PC-3 (cell line): ENCODE measurements around the gene GNPTG. TPM values are rescaled to one million over a fixed set of nuclear protein-coding genes. Genes with fewer than 3 reads are reported as not detected.

ENCODE experiments used
- ATAC-seq: fragments of 200-7000 bp; cut with Tn5 transposase; 2 replicates; pipeline ENCODE4 v1.9.1; 2020; ENCODE audit warnings: mild to moderate bottlenecking, moderate library complexity
- BruUV-seq: library from RNA; stranded (reverse); fragments of 400-500 nt; replicated peaks from 2 replicates; lab custom pipeline; 2021; lab: Mats Ljungman, UMichigan
- CTCF ChIA-PET: fragments of 300-600 bp; sonication (Branson Sonifier 250); formaldehyde crosslinking; loops from one replicate; lab custom pipeline; 2022; ENCODE audit warnings: antibody characterized with exemption; lab: Charles Lee
- POLR2A ChIA-PET: fragments of 300-600 bp; sonication (Branson Sonifier 250); formaldehyde crosslinking; loops from one replicate; lab custom pipeline; 2022; ENCODE audit warnings: antibody characterized with exemption; ENCODE audit not compliant: unreplicated experiment; lab: Charles Lee
- DNase-seq: peaks from one replicate; pipeline ENCODE4 v3.0.0-alpha.2; 2015
- H2AFZ ChIP-seq: fragments of 300-600 bp; sonication (generic); 2 replicates; pipeline ENCODE4 v1.6.0; 2016; ENCODE audit warnings: antibody characterized with exemption, low read length
- H3F3A ChIP-seq: fragments of 300-600 bp; sonication (generic); one replicate; pipeline ENCODE4 v1.6.0; 2017; ENCODE audit warnings: antibody characterized with exemption, low read length, control low read depth, mild to moderate bottlenecking; ENCODE audit not compliant: unreplicated experiment
- H3K27ac ChIP-seq: fragments of 300-600 bp; sonication (generic); 2 replicates; pipeline ENCODE4 v1.5.1; 2016; ENCODE audit warnings: mild to moderate bottlenecking, low read length
- H3K27me3 ChIP-seq: fragments of 300-600 bp; sonication (generic); 2 replicates; pipeline ENCODE4 v1.6.1; 2016; ENCODE audit warnings: low read length, mixed read lengths
- H3K36me3 ChIP-seq: fragments of 300-600 bp; sonication (generic); 2 replicates; pipeline ENCODE4 v1.6.1; 2016; ENCODE audit warnings: low read depth, mixed run types, low read length, mixed read lengths
- H3K4me1 ChIP-seq: fragments of 300-600 bp; sonication (generic); 2 replicates; pipeline ENCODE4 v1.5.1; 2016; ENCODE audit warnings: low read length; ENCODE audit not compliant: insufficient read depth
- H3K4me2 ChIP-seq: fragments of 300-600 bp; sonication (generic); 2 replicates; pipeline ENCODE4 v1.6.0; 2016; ENCODE audit warnings: low read length
- H3K4me3 ChIP-seq: fragments of 300-600 bp; sonication (generic); 2 replicates; pipeline ENCODE4 v1.5.1; 2016; ENCODE audit warnings: mild to moderate bottlenecking, low read length, mixed read lengths
- H3K79me2 ChIP-seq: fragments of 300-600 bp; sonication (generic); 2 replicates; pipeline ENCODE4 v1.6.1; 2017; ENCODE audit warnings: low read length, mixed read lengths
- H3K9ac ChIP-seq: fragments of 300-600 bp; sonication (generic); 2 replicates; pipeline ENCODE4 v1.6.0; 2016; ENCODE audit warnings: mild to moderate bottlenecking, low read length
- H3K9me2 ChIP-seq: fragments of 300-600 bp; sonication (generic); replicated peaks from 2 replicates; pipeline ENCODE4 v1.6.1; 2016; ENCODE audit warnings: mixed run types, low read length, mixed read lengths
- H3K9me3 ChIP-seq: fragments of 300-600 bp; sonication (generic); 2 replicates; pipeline ENCODE4 v1.6.1; 2016; ENCODE audit warnings: low read length, mixed read lengths
- H4K20me1 ChIP-seq: fragments of 300-600 bp; sonication (generic); 2 replicates; pipeline ENCODE4 v1.6.1; 2016; ENCODE audit warnings: low read length, mixed read lengths
- CTCF ChIP-seq: fragments of 300-600 bp; sonication (generic); conservative IDR thresholded peaks from 2 replicates; pipeline ENCODE4 v1.5.1; 2017; ENCODE audit warnings: antibody characterized with exemption, low read depth, mild to moderate bottlenecking, low read length
- EZH2 ChIP-seq: fragments of 300-600 bp; sonication (generic); IDR thresholded peaks from one replicate; pipeline ENCODE4 v1.6.1; 2017; ENCODE audit warnings: antibody characterized with exemption, mild to moderate bottlenecking, low read length; ENCODE audit not compliant: unreplicated experiment
- EZH2phosphoT487 ChIP-seq: fragments of 300-600 bp; sonication (generic); IDR thresholded peaks from 2 replicates; pipeline ENCODE4 v1.6.1; 2018; ENCODE audit warnings: mild to moderate bottlenecking, antibody characterized with exemption, low read length, borderline replicate concordance
- intact Hi-C: fragments of 100-400 bp; cut with micrococcal nuclease; formaldehyde crosslinking; loops from 2 replicates; pipeline ENCODE4 v1.9.0; 2023
- total RNA-seq: library from RNA; depleted of rRNA; stranded (reverse); fragments of >200 nt; gene quantifications from 2 replicates; pipeline ENCODE4 v1.2.3, GENCODE V29; 2014

Gene GNPTG
- total RNA-seq, 1 experiment from 2014 or later: 36.3 TPM

GRCh38 chr16:1345651-1346421 lies 5.9 kb upstream of the GNPTG start:
- CTCF ChIA-PET: no interaction called here
- Histone ChIP-seq H3F3A (no peaks in the 10 kb centered on the region), H3K9me2 (no peaks in the 10 kb centered on the region), H4K20me1 (no peaks in the 10 kb centered on the region), H3K4me2 (no peak overlapping the region), H3K79me2 (peaks cover 4% of the 10 kb centered on the region), H2AFZ (no peak overlapping the region), H3K36me3 (no peaks in the 10 kb centered on the region), H3K27ac (no peak overlapping the region), H3K9me3 (no peaks in the 10 kb centered on the region), H3K9ac (no peak overlapping the region), H3K27me3 (no peaks in the 10 kb centered on the region), H3K4me3 (no peak overlapping the region), H3K4me1 (no peaks in the 10 kb centered on the region; the same call in 1 of the 2 replicates)
- POLR2A ChIA-PET: no interaction called here
- ATAC-seq (no peak), DNase-seq (no peak)
- no peak for TF ChIP-seq EZH2
- no peak for TF ChIP-seq EZH2phosphoT487
- TF ChIP-seq CTCF: no peak
- no TSS peak for BruUV-seq
- intact Hi-C loops: no loop called here

GRCh38 chr16:1346422-1347285 lies 5.1 kb upstream of the GNPTG start:
- no peak overlapping the region for H3K4me3 ChIP-seq
- no peak for DNase-seq
- H3F3A ChIP-seq: no peaks in the 10 kb centered on the region
- ChIA-PET POLR2A (no interaction called here), CTCF (no interaction called here)
- H3K4me1 ChIP-seq: no peaks in the 10 kb centered on the region; the same call in 1 of the 2 replicates
- no peaks in the 10 kb centered on the region for H3K9me2 ChIP-seq
- no TSS peak for BruUV-seq
- no peak overlapping the region for H3K27ac ChIP-seq
- H3K4me2 ChIP-seq: no peak overlapping the region
- TF ChIP-seq EZH2phosphoT487 (no peak), EZH2 (no peak), CTCF (0 out of 2 replicates have a peak, but pooled peaks have one; percentile 20)
- no peak for ATAC-seq
- intact Hi-C loops: no loop called here
- H3K9me3 ChIP-seq: no peaks in the 10 kb centered on the region
- H3K9ac ChIP-seq: no peak overlapping the region
- H3K79me2 ChIP-seq: peaks cover 12% of the 10 kb centered on the region
- no peaks in the 10 kb centered on the region for H3K36me3 ChIP-seq
- no peaks in the 10 kb centered on the region for H4K20me1 ChIP-seq
- no peak overlapping the region for H2AFZ ChIP-seq
- H3K27me3 ChIP-seq: no peaks in the 10 kb centered on the region
